Measurements from ENCODE around the gene ANKRD44.

The ANKRD44 gene

GRCh38 chr2:197256021-197256420 is 54.6 kb downstream of the ANKRD44 start:
- TF ChIP-seq, protein P1, sequence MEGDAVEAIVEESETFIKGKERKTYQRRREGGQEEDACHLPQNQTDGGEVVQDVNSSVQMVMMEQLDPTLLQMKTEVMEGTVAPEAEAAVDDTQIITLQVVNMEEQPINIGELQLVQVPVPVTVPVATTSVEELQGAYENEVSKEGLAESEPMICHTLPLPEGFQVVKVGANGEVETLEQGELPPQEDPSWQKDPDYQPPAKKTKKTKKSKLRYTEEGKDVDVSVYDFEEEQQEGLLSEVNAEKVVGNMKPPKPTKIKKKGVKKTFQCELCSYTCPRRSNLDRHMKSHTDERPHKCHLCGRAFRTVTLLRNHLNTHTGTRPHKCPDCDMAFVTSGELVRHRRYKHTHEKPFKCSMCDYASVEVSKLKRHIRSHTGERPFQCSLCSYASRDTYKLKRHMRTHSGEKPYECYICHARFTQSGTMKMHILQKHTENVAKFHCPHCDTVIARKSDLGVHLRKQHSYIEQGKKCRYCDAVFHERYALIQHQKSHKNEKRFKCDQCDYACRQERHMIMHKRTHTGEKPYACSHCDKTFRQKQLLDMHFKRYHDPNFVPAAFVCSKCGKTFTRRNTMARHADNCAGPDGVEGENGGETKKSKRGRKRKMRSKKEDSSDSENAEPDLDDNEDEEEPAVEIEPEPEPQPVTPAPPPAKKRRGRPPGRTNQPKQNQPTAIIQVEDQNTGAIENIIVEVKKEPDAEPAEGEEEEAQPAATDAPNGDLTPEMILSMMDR (conservative IDR thresholded peaks at IDR 0.05; ENCODE audit: low read depth, low read length), result no peak
- no peak overlapping the region for H3K4me3 ChIP-seq (ENCODE audit: low read depth, low read length)
- DNase-seq (ENCODE audit: low read depth), result no peak

- DNase-seq (ENCODE audit: low read depth), result peak; percentile 58
- TF ChIP-seq, protein P1 (conservative IDR thresholded peaks at IDR 0.05; ENCODE audit: low read depth, low read length), result no peak
- H3K4me3 ChIP-seq (ENCODE audit: low read depth, low read length), result peak overlapping the region; percentile 26
Measured at GRCh38 chr2:197255543-197255942, 55.0 kb downstream of the ANKRD44 start.

DNA sequence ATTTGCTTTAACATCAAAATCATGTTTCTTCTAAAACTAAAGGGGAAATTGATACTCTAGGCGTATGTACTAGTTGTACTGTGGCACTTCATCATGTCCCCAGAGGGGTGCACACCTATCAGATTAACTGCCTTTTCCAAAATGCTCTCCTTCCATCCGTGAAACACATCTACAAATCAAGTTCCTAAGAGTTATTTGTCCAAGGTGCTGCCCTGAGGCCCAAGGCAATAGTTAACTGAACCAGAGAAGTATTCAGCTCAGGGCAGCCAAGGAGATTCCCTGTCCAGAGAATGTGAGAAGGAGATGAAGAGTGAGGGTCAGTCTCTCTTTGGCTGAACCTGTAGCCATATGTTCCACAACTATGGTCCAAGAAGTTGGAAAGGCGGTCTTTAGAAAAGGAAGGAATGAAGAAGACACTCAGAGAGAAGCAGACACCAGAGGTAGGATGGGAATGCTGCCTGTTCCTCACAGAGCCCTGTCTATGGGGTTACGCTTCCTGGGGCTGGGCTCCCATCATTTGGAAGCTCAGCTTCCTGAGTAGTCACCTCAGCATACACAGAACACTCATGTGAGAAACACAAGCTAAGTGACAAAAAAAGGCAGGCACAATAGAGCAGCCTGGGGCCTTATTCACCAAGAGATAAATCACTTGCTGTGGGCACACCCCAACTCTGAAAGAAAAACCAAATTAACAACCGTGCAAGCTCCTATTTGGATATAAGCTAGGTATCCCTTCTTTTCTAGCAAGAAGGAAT is 55.6 kb downstream of the ANKRD44 start:
- DNase-seq (ENCODE audit: low read depth), result no peak
- TF ChIP-seq, protein P1 (conservative IDR thresholded peaks at IDR 0.05; ENCODE audit: low read depth, low read length), result no peak
- H3K4me3 ChIP-seq (ENCODE audit: low read depth, low read length), result no peak overlapping the region

DNA sequence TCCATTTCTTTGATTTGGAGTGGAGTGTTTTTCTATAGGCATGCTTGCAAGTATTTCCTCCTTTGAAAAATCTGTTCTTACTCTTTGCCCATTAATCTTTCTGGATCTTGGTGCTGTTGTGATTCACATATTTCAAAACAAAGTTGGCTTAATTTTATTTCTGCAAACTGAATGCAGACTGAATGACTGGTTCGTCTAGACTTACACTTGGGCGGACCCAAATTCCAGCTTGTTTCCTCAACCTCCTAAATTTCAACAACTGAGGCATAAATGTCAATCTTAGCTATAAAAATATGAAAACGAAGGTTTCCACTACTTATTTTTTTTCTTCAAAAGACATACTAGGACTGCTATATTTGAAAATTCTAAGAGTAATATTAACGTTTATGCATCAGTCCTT is 59.0 kb downstream of the ANKRD44 start:
- DNase-seq (ENCODE audit: low read depth), result peak; percentile 12
- TF ChIP-seq, protein P1 (conservative IDR thresholded peaks at IDR 0.05; ENCODE audit: low read depth, low read length), result no peak
- no peak overlapping the region for H3K4me3 ChIP-seq (ENCODE audit: low read depth, low read length)

GRCh38 chr2:197251163-197251562 is 59.4 kb downstream of the ANKRD44 start:
- TF ChIP-seq, protein P1 (conservative IDR thresholded peaks at IDR 0.05; ENCODE audit: low read depth, low read length), result no peak
- no peak overlapping the region for H3K4me3 ChIP-seq (ENCODE audit: low read depth, low read length)
- DNase-seq (ENCODE audit: low read depth), result no peak

- no peak overlapping the region for H3K4me3 ChIP-seq (ENCODE audit: low read depth, low read length)
- DNase-seq (ENCODE audit: low read depth), result no peak
- TF ChIP-seq, protein P1 (conservative IDR thresholded peaks at IDR 0.05; ENCODE audit: low read depth, low read length), result no peak
Measured at GRCh38 chr2:197250084-197250397, 60.5 kb downstream of the ANKRD44 start.
